ENCODE results near the gene DNAJC5. TPM values are rescaled to one million over a fixed set of nuclear protein-coding genes. Genes with fewer than 3 reads are reported as not detected.

The DNAJC5 gene
- total RNA-seq, 4 donors from 2014 or later: 24.3 to 47.5 (median 35.1) TPM

DNA sequence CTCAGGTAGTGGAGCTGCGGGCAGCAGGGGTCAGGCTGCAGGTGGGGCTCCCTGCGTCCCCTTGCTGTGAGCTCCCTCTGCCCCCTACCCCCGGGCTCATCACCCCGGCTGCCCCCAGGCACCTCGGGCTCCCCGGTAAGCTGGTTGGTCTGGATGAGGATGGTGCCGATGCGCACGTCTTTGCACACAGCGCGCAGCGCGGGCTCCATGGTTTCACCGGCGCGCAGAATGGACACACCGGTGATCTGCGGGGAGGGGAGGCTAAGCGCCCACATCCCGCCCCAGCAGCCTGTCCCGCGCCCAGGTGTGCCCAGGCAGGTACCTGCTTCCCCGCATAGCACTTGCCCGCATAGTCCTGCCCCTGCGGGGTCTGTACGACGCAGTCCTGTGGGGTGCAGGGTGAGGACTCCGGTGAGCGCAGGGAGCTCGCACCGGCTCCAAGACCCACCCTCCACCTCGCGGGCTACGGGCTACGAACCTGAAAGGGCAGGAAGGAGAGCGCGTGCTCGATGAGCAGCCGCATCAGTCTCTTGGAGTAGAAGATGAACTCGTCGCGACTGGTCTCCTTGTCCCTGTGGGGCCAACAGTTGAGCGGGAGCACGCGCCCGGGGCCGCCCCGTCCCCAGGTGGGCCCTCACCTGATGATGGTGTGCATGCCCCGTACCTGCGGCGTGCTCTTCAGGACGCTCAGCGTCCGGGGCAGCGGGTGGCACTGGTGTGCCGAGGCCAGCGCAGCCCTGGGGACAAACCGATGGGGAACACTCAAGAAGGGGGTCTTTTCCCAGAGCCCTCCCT, 45.7 kb downstream of the DNAJC5 start:
- TF ChIP-seq, protein P1, sequence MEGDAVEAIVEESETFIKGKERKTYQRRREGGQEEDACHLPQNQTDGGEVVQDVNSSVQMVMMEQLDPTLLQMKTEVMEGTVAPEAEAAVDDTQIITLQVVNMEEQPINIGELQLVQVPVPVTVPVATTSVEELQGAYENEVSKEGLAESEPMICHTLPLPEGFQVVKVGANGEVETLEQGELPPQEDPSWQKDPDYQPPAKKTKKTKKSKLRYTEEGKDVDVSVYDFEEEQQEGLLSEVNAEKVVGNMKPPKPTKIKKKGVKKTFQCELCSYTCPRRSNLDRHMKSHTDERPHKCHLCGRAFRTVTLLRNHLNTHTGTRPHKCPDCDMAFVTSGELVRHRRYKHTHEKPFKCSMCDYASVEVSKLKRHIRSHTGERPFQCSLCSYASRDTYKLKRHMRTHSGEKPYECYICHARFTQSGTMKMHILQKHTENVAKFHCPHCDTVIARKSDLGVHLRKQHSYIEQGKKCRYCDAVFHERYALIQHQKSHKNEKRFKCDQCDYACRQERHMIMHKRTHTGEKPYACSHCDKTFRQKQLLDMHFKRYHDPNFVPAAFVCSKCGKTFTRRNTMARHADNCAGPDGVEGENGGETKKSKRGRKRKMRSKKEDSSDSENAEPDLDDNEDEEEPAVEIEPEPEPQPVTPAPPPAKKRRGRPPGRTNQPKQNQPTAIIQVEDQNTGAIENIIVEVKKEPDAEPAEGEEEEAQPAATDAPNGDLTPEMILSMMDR (IDR thresholded peaks at IDR 0.05; ENCODE audit: low read depth): no peak

DNA sequence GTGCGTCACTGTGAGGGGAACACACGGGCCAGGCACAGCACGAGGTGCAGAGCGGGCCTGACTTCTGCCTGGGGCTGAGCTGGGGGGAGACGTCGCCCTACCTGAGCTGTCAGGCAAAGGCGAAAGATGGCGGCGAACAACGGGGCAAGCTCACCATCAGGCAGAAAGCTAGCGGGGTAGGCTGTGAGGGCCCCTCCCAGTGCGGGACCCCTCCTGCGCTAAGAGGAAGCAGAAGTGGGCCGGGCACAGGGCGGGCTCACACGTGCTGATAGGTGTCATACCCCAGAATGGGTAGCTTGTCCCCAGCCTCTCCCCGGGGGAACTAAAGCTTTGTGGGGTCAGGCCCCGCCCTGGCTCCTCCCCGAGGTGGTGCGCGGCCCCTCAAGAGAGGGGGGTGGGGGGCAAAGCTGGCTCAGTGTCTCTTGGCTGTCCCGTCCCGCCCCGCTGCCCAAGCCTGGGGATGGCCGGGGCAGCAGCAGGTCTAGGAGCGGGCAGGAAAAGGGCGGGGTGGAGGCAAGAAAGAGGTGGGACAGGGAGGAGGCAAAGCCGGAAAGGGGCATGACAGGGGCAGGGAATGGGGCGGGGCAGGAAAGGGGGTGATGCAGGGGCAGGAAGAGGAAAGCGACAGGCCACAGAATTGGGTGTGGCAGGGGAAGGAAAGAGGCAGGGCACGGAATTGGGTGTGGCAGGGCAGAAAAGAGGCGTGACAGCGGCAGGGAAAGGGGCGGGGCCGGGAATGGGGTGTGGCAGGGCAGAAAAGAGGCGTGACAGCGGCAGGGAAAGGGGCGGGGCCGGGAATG, 46.6 kb downstream of the DNAJC5 start:
- TF ChIP-seq, protein P1 (IDR thresholded peaks at IDR 0.05; ENCODE audit: low read depth): no peak

DNA sequence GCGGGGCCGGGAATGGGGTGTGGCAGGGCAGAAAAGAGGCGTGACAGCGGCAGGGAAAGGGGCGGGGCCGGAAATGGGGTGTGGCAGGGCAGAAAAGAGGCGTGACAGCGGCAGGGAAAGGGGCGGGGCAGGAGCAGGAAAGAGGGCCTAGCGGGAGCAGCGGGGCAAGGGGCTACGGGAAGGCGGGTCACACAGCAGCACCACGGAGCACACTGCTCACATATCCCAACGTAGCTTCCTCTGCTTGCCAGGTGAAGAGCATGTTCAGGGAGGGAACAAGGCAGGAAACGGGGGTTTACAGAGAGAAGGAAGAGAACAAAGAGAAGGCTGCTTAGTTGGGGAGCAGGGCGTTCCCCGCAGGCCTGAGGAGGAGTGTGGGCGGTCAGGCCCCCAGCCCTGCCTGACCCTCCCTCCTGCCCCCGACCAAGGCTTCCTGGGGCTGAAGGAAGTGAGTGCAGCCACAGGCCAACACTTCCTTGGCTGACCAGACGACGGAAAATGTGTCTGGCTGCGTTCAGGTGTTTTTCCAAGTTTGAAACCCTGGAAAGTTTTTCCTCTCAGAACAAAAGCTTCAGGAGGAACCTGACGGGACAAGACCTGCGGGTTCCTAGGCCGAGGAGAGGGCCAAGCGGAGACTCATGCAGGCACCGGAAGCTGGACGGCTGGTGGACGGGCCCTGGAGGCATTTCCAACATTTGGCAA, 47.5 kb downstream of the DNAJC5 start:
- TF ChIP-seq, protein P1 (IDR thresholded peaks at IDR 0.05; ENCODE audit: low read depth): no peak

GRCh38 chr20:63942969-63943807, 48.3 kb downstream of the DNAJC5 start:
- TF ChIP-seq, protein P1 (IDR thresholded peaks at IDR 0.05; ENCODE audit: low read depth): no peak

DNA sequence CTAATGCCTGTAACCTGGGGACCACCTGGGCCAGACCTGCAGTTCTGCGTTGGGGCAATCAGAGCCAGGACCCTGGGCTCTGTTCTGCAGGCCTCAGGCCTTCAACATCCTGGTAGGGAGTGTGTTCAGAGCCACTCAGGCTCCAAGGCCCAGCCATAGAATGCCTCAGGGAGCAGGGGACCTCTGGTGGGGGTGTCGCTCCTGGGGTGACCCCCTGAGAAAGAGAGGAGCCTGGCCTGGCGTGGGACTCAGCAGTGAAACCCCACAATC, 48.8 kb downstream of the DNAJC5 start:
- TF ChIP-seq, protein P1 (IDR thresholded peaks at IDR 0.05; ENCODE audit: low read depth): no peak

DNA sequence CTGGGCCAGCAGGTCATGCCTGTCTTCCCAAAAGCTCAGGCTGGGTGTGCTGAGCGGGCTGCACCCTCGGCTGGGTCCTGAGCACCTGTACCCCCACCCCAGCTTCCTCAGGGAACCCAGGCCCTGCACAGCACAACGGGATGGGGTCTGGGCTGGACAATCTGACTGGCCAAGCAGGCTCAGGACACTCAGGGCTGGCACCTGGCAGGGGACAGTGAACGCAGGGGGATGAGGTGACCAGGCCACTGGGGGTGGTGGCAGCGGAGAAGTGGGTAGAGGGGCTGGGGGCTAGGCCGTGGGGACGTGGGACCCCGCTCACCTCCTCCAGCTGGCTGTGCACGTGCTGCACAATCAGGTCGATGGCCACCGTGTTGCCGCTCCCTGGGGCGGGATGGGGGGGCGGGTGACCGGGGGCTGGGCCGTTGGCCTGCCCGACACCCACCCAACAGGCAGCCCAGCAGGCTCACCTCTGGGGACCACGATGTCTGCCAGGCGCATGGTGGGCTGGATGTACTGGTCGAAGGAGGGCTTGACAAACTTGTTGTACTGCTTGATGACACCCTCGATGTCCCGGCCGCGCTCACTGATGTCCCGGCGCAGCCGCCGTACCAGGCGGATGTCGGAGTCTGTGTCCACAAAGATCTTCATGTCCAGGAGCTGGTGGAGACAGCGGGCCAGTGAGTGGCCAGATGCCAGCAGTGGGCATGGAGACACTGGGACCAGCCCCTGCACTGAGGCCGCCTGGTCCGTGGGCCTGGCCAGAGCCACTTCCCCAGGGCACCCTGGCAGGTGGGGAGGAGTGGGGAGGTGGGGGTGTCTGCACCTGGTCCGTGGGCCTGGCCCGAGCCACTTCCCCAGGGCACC, 49.4 kb downstream of the DNAJC5 start:
- TF ChIP-seq, protein P1 (IDR thresholded peaks at IDR 0.05; ENCODE audit: low read depth): no peak
